ENCODE measurements around the gene INPP1. TPM values are rescaled to one million over a fixed set of nuclear protein-coding genes. Genes with fewer than 3 reads are reported as not detected.
A peak's percentile ranks its signal among the peaks of the same experiment; 100 is the strongest.

Gene INPP1
- total RNA-seq, 1 donor from 2014 or later, result 20.4 TPM

DNA sequence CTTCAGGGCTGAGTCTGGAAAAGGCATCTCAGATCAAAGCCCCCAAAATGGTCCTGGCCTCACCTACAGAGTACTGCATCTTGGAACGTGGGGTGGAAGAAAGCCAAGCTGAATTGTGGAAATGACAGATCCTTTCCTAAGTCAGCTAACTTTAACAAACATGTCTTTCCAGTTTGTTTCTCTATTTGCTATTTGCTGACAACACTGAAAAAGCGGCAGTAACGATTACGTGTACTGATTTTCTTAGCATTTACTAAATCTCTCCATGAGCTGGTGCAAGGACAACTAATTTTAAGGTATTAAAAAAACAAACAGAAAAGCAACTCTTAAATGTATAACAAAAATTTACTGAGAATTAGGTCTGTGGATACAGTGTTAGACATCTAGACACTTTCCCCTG is 24.9 kb upstream of the INPP1 start:
- TF ChIP-seq POLR2A (IDR thresholded peaks at IDR 0.05), result no peak
- TF ChIP-seq POLR2AphosphoS5 (IDR thresholded peaks at IDR 0.05; ENCODE audit: insufficient read depth in 1 of 2, low read depth in 1 of 2), result no peak
- TF ChIP-seq, protein P1, sequence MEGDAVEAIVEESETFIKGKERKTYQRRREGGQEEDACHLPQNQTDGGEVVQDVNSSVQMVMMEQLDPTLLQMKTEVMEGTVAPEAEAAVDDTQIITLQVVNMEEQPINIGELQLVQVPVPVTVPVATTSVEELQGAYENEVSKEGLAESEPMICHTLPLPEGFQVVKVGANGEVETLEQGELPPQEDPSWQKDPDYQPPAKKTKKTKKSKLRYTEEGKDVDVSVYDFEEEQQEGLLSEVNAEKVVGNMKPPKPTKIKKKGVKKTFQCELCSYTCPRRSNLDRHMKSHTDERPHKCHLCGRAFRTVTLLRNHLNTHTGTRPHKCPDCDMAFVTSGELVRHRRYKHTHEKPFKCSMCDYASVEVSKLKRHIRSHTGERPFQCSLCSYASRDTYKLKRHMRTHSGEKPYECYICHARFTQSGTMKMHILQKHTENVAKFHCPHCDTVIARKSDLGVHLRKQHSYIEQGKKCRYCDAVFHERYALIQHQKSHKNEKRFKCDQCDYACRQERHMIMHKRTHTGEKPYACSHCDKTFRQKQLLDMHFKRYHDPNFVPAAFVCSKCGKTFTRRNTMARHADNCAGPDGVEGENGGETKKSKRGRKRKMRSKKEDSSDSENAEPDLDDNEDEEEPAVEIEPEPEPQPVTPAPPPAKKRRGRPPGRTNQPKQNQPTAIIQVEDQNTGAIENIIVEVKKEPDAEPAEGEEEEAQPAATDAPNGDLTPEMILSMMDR (IDR thresholded peaks at IDR 0.05), result no peak
- H3K27ac ChIP-seq, result peak overlapping the region; percentile 98
- H3K4me1 ChIP-seq, result peaks cover 56% of the 10 kb centered on the region
- no peaks in the 10 kb centered on the region for H3K36me3 ChIP-seq
- peak overlapping the region; percentile 83 to 84 for H3K4me3 ChIP-seq
- no peaks in the 10 kb centered on the region for H3K27me3 ChIP-seq
- intact Hi-C loops (cut with DNase I), result no loop called here
- H3K9me3 ChIP-seq, result no peaks in the 10 kb centered on the region
- DNase-seq (ENCODE audit: extremely low spot score in 2 of 2), result no peak

DNA sequence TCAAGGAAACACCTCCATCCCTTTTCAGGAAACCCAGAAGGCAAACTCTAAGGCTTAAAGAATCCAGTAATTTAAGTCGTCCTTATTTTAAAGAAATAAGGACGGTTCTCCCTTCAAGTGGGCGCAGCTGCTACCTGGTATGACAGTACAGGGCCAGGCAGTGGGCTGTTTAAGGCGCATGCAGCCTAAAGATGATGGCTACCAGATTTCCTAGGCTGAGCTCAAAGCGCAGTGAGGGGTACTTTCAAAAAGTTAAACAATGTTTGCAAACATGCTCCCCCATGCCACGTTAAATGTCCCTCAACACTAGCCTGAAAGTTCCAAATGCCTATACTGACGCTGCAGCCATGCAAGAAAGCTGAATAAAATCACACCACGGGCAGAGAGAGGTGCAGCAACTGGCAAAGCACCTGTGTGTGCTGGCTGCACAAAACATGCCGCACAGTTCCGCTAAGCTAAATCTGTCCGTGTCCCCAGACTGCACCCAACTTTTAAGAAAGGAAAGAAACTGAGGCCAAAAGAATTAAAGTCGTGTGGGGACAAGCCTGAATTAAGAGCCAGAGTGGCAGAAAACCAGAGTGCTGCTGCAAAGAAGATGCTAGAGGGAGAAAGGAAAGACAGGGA is 24.3 kb upstream of the INPP1 start:
- TF ChIP-seq, protein P1 (IDR thresholded peaks at IDR 0.05), result no peak
- TF ChIP-seq POLR2A (IDR thresholded peaks at IDR 0.05) (no peak), POLR2AphosphoS5 (IDR thresholded peaks at IDR 0.05; ENCODE audit: insufficient read depth in 1 of 2, low read depth in 1 of 2) (no peak)
- H3K9me3 ChIP-seq, result no peaks in the 10 kb centered on the region

DNA sequence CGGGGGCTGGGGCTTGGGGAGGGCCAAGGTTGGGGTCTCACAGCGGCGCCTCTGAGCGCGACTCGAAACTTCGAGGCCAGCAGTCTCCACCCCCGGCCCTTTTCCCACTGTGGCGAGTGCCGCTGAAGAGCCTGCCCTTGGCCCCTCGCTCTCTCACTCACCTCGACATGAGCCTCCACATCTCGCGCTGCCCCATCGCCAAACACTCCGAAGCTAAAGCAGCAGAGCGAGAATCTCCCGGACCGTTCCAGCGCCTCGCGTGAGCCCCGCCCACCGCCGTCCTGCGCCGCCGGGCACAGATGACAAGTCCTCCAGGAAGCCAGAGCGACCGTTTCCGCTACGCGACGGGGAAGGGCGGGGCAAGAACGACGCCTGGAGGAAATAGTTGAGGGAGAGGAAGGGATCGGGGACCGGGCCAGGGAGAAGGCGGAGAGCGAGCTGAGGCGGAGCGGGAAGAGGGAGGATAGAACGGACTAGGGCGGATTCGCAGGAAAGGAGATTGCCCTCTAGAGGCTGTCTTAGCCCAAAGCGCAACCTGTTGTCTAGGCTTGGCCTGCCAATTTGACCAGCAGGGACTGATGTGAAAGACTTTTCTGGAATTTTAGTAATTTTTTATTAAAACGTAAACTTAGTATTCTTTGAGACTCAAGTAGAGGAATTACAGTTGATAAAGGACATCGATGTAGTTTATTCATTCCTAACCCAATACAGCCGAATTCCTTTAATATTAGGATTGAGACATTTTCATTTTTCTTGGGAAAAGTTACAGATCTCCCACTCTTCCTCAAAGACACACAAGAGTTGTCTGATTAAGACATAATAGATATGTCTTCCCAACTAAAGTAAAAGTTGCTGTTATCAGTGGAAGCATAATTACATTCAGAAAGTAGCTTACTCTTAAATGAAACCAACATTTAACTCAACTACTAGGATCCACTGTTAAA is 23.6 kb upstream of the INPP1 start, which contains the start of gene HIBCH:
HIBCH (minus strand) TSS at position 272 of the 944 bp plus-strand sequence; CDS start at position 196, 76 bp downstream.
- DNase-seq (ENCODE audit: extremely low spot score in 2 of 2), result peak in 1 of 2 donors; percentile 99
- peak within 1 kb of the TSS; percentile 83 to 84 for H3K4me3 ChIP-seq
- peaks cover 46% of the 10 kb centered on the region for H3K4me1 ChIP-seq
- TF ChIP-seq POLR2A (IDR thresholded peaks at IDR 0.05) (peak in 1 of 2 donors; percentile 80), POLR2AphosphoS5 (IDR thresholded peaks at IDR 0.05; ENCODE audit: insufficient read depth in 1 of 2, low read depth in 1 of 2) (peak; percentile 96 to 98)
- TF ChIP-seq, protein P1 (IDR thresholded peaks at IDR 0.05), result peak; percentile 10 to 70 (median 47)
- no peaks in the 10 kb centered on the region for H3K9me3 ChIP-seq
- H3K27me3 ChIP-seq, result no peaks in the 10 kb centered on the region
- intact Hi-C loops (cut with DNase I), result no loop called here
- H3K36me3 ChIP-seq, result no peaks in the 10 kb centered on the region
- H3K27ac ChIP-seq, result peak within 1 kb of the TSS; percentile 98

More for the DNA sequence above, 24.3 kb upstream of the INPP1 start:
- intact Hi-C loops (cut with DNase I), result no loop called here
- H3K4me1 ChIP-seq, result peaks cover 52% of the 10 kb centered on the region
- no peaks in the 10 kb centered on the region for H3K36me3 ChIP-seq
- peak overlapping the region; percentile 83 to 84 for H3K4me3 ChIP-seq
- no peaks in the 10 kb centered on the region for H3K27me3 ChIP-seq
- no peak for DNase-seq (ENCODE audit: extremely low spot score in 2 of 2)
- peak overlapping the region; percentile 98 for H3K27ac ChIP-seq

DNA sequence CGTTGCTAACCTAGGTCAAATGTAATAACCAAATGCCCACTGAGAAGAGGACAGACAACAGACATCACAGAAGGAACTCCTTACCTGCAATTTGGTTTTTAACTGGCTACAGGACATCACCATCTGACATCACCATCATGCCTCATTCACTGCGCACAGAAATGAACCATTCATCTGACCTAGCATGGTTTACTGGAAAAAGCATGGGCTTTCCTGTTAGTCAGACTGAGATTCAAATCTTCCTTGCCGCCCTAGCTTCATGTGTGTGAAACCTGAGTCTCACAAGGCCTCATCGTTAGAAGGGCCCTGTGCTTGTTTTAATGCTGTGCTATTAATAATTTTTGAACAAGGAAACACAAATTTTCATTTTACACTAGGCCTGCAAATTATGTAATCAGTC is 22.7 kb upstream of the INPP1 start:
- Histone ChIP-seq H3K27ac (peak overlapping the region; percentile 98), H3K9me3 (no peaks in the 10 kb centered on the region), H3K4me3 (no peak overlapping the region), H3K27me3 (no peaks in the 10 kb centered on the region), H3K36me3 (no peaks in the 10 kb centered on the region), H3K4me1 (peaks cover 38% of the 10 kb centered on the region)
- TF ChIP-seq, protein P1 (IDR thresholded peaks at IDR 0.05), result no peak
- TF ChIP-seq POLR2A (IDR thresholded peaks at IDR 0.05) (no peak), POLR2AphosphoS5 (IDR thresholded peaks at IDR 0.05; ENCODE audit: insufficient read depth in 1 of 2, low read depth in 1 of 2) (no peak)
- intact Hi-C loops (cut with DNase I), result no loop called here
- no peak for DNase-seq (ENCODE audit: extremely low spot score in 2 of 2)
